Liver (tissue), 9 donors: Measurements from ENCODE around the gene ZNF831. TPM values are rescaled to one million over a fixed set of nuclear protein-coding genes. Genes with fewer than 3 reads are reported as not detected.

Experiments used
- DNase-seq: peaks from one replicate; pipeline ENCODE4 v3.0.0-alpha.2; 2017; ENCODE audit warnings: low spot score
- H3K27ac ChIP-seq, 2 donors: one replicate each; pipeline ENCODE4 v1.7.0; 2013; ENCODE audit warnings: inconsistent platforms in 2 of 2, low read length in 2 of 2, control low read depth in 1 of 2, low read depth in 1 of 2, mild to moderate bottlenecking in 1 of 2
- H3K27me3 ChIP-seq, 4 donors: one replicate each; pipeline versions ENCODE4 v1.6.1 to v1.7.0; 2013; ENCODE audit warnings: low read length in 3 of 4, inconsistent platforms in 1 of 4, mild to moderate bottlenecking in 1 of 4, moderate library complexity in 1 of 4; ENCODE audit not compliant: control insufficient read depth in 4 of 4, insufficient read depth in 4 of 4
- H3K36me3 ChIP-seq, 4 donors: one replicate each; pipeline versions ENCODE4 v1.6.1 to v1.7.0; 2013; ENCODE audit warnings: low read length in 3 of 4, mild to moderate bottlenecking in 3 of 4, low read depth in 1 of 4, moderate library complexity in 1 of 4; ENCODE audit not compliant: control insufficient read depth in 4 of 4, insufficient read depth in 3 of 4
- H3K4me1 ChIP-seq, 4 donors: one replicate each; pipeline versions ENCODE4 v1.6.1 to v1.7.0; 2013; ENCODE audit warnings: low read length in 3 of 4, mild to moderate bottlenecking in 3 of 4, moderate library complexity in 1 of 4; ENCODE audit not compliant: control insufficient read depth in 4 of 4, insufficient read depth in 4 of 4
- H3K4me3 ChIP-seq, 3 donors: one replicate each; pipeline versions ENCODE4 v1.6.1 to v1.7.0; 2013; ENCODE audit warnings: low read length in 3 of 3, control low read depth in 1 of 3, low read depth in 1 of 3, mild to moderate bottlenecking in 1 of 3
- H3K9ac ChIP-seq, 2 donors: one replicate each; pipeline ENCODE4 v1.7.0; 2013; ENCODE audit warnings: low read length in 2 of 2, mild to moderate bottlenecking in 2 of 2, moderate library complexity in 2 of 2, control low read depth in 1 of 2, low read depth in 1 of 2
- H3K9me3 ChIP-seq, 4 donors: one replicate each; pipeline versions ENCODE4 v1.6.1 to v1.7.0; 2013; ENCODE audit warnings: low read length in 3 of 4; ENCODE audit not compliant: control insufficient read depth in 4 of 4
- ATF3 ChIP-seq: IDR thresholded peaks from 2 replicates; pipeline ENCODE4 v1.6.1; 2016; ENCODE audit warnings: antibody characterized with exemption
- CTCF ChIP-seq: fragments of 150-350 bp; IDR thresholded peaks from 2 replicates; pipeline ENCODE4 v1.5.1; 2017; ENCODE audit warnings: improper control_type of control experiment, low read depth, low read length; ENCODE audit not compliant: missing input control
- EGR1 ChIP-seq, 2 donors: IDR thresholded peaks; 2 replicates each; pipeline ENCODE4 v1.6.1; 2016 to 2018; ENCODE audit warnings: antibody characterized with exemption in 2 of 2, low read depth in 2 of 2
- FOXA1 ChIP-seq: IDR thresholded peaks from 2 replicates; pipeline ENCODE4 v1.6.1; 2016; ENCODE audit warnings: antibody characterized with exemption
- FOXA2 ChIP-seq: IDR thresholded peaks from 2 replicates; pipeline ENCODE4 v1.6.1; 2016; ENCODE audit warnings: antibody characterized with exemption
- GABPA ChIP-seq, 2 donors: IDR thresholded peaks in 1 of 2; conservative IDR thresholded peaks in 1 of 2; 2 replicates each; pipeline ENCODE4 v1.6.1; 2016; ENCODE audit warnings: antibody characterized with exemption in 2 of 2, mild to moderate bottlenecking in 1 of 2, moderate library complexity in 1 of 2
- HNF4A ChIP-seq, 2 donors: conservative IDR thresholded peaks; 2 replicates each; pipeline ENCODE4 v1.6.1; 2016; ENCODE audit warnings: antibody characterized with exemption in 2 of 2, mild to moderate bottlenecking in 2 of 2
- HNF4G ChIP-seq: IDR thresholded peaks from 2 replicates; pipeline ENCODE4 v1.6.1; 2016; ENCODE audit warnings: antibody characterized with exemption
- JUND ChIP-seq, 2 donors: IDR thresholded peaks; 2 replicates each; pipeline ENCODE4 v1.6.1; 2016; ENCODE audit warnings: antibody characterized with exemption in 2 of 2
- MAX ChIP-seq: IDR thresholded peaks from 2 replicates; pipeline ENCODE4 v1.6.1; 2016; ENCODE audit warnings: antibody characterized with exemption
- NR2F2 ChIP-seq: IDR thresholded peaks from 2 replicates; pipeline ENCODE4 v1.6.1; 2016; ENCODE audit warnings: antibody characterized with exemption
- RAD21 ChIP-seq, 2 donors: IDR thresholded peaks; 2 replicates each; pipeline ENCODE4 v1.6.1; 2016; ENCODE audit warnings: antibody characterized with exemption in 2 of 2, mild to moderate bottlenecking in 2 of 2
- REST ChIP-seq: IDR thresholded peaks from 2 replicates; pipeline ENCODE4 v1.6.1; 2016; ENCODE audit warnings: antibody characterized with exemption, mild to moderate bottlenecking
- RXRA ChIP-seq, 2 donors: IDR thresholded peaks; 2 replicates each; pipeline ENCODE4 v1.6.1; 2017 to 2018; ENCODE audit warnings: antibody characterized with exemption in 2 of 2, mild to moderate bottlenecking in 1 of 2
- SP1 ChIP-seq: IDR thresholded peaks from 2 replicates; pipeline ENCODE4 v1.6.1; 2018; ENCODE audit warnings: antibody characterized with exemption, mild to moderate bottlenecking
- YY1 ChIP-seq: IDR thresholded peaks from 2 replicates; pipeline ENCODE4 v1.6.1; 2016; ENCODE audit warnings: antibody characterized with exemption, mild to moderate bottlenecking
- ZBTB33 ChIP-seq: IDR thresholded peaks from 2 replicates; pipeline ENCODE4 v1.6.1; 2016; ENCODE audit warnings: antibody characterized with exemption
- WGBS: extraction: QIAGEN DNeasy Blood & Tissue Kit; methylation state at CpG from one replicate; pipeline ENCODE4 v1.1.7; 2013; 5-methylcytosine and 5-hydroxymethylcytosine counted together
- polyA plus RNA-seq, 2 donors: library from polyadenylated mRNA; stranded (reverse) in 1 of 2; unstranded in 1 of 2; fragments of 200-250 nt in 1 of 2; fragments of >200 nt in 1 of 2; fragmentation: Nextera tagmentation in 1 of 2; extraction: Ambion mirVana in 1 of 2; gene quantifications; one replicate each; pipeline versions ENCODE4 v1.2.1 to v1.2.3, GENCODE V29; 2013 to 2015
- total RNA-seq, 2 donors: library from RNA; depleted of rRNA; stranded (reverse); fragments of >200 nt; gene quantifications; one replicate each; pipeline ENCODE4 v1.2.3, GENCODE V29; 2014
- donor health status: healthy.
- donor health status: healthy.
- donor health status: healthy.
- donor health status: healthy.
- donor health status: healthy.

Gene ZNF831
- total and polyA plus RNA-seq, 4 donors: 0.06 to 0.75 (median 0.13) TPM

- no peaks in the 10 kb centered on the region for H3K36me3 ChIP-seq
- no peak overlapping the region for H3K27ac ChIP-seq
- no peak for TF ChIP-seq GABPA (IDR thresholded peaks at IDR 0.05 in 1 of 2, conservative IDR thresholded peaks at IDR 0.05 in 1 of 2)
- TF ChIP-seq RAD21 (IDR thresholded peaks at IDR 0.05): no peak
- TF ChIP-seq YY1: no peak
- no peak for TF ChIP-seq CTCF
- no peak for TF ChIP-seq ZBTB33
- no peak for TF ChIP-seq FOXA1
- no peak for TF ChIP-seq FOXA2
- no peak for TF ChIP-seq HNF4G
- no peak for TF ChIP-seq EGR1 (IDR thresholded peaks at IDR 0.05; ENCODE audit: low read depth in 2 of 2)
- TF ChIP-seq NR2F2: no peak
- TF ChIP-seq MAX: no peak
- no peak for TF ChIP-seq HNF4A (conservative IDR thresholded peaks at IDR 0.05)
- H3K9me3 ChIP-seq: no peaks in the 10 kb centered on the region
- no peak overlapping the region for H3K4me3 ChIP-seq
- peaks cover 0 to 4% (median 1%) of the 10 kb centered on the region in 4 donors for H3K4me1 ChIP-seq
- DNase-seq: no peak
- no peak overlapping the region for H3K9ac ChIP-seq
- H3K27me3 ChIP-seq: no peaks in the 10 kb centered on the region
These were observed 6.1 kb upstream of the ZNF831 start for GRCh38 chr20:59157531-59157930.

GRCh38 chr20:59157961-59158541 lies 5.6 kb upstream of the ZNF831 start:
- Histone ChIP-seq H3K27ac (no peak overlapping the region), H3K9ac (no peak overlapping the region), H3K27me3 (no peaks in the 10 kb centered on the region), H3K4me1 (peaks cover 0 to 2% (median under 1%) of the 10 kb centered on the region in 4 donors), H3K4me3 (no peak overlapping the region), H3K9me3 (no peaks in the 10 kb centered on the region), H3K36me3 (no peaks in the 10 kb centered on the region)
- no peak for DNase-seq
- 53% methylated on average over 12 of the region's 12 CpGs for WGBS
- peak; percentile 58 for TF ChIP-seq NR2F2
- no peak for TF ChIP-seq FOXA1

GRCh38 chr20:59158673-59159072 lies 4.9 kb upstream of the ZNF831 start:
- no peaks in the 10 kb centered on the region for H3K9me3 ChIP-seq
- TF ChIP-seq FOXA1 (no peak), GABPA (IDR thresholded peaks at IDR 0.05 in 1 of 2, conservative IDR thresholded peaks at IDR 0.05 in 1 of 2) (no peak), JUND (IDR thresholded peaks at IDR 0.05) (no peak), MAX (no peak), REST (no peak), ZBTB33 (no peak), SP1 (no peak), FOXA2 (no peak), HNF4A (conservative IDR thresholded peaks at IDR 0.05) (no peak), RXRA (IDR thresholded peaks at IDR 0.05) (no peak), RAD21 (IDR thresholded peaks at IDR 0.05) (no peak), YY1 (no peak), ATF3 (no peak), NR2F2 (no peak)

More at GRCh38 chr20:59158673-59159072, 4.9 kb upstream of the ZNF831 start:
- H3K4me1 ChIP-seq: no peaks in the 10 kb centered on the region
- no peaks in the 10 kb centered on the region for H3K36me3 ChIP-seq
- H3K27ac ChIP-seq: no peak overlapping the region
- H3K4me3 ChIP-seq: no peak overlapping the region
- 87% methylated on average over 6 of the region's 6 CpGs for WGBS
- no peak for DNase-seq
- H3K27me3 ChIP-seq: no peaks in the 10 kb centered on the region
- no peak overlapping the region for H3K9ac ChIP-seq
